Measurements from ENCODE around the gene AASDH. TPM values are rescaled to one million over a fixed set of nuclear protein-coding genes. Genes with fewer than 3 reads are reported as not detected.

The AASDH gene
- polyA plus RNA-seq, 2 of the 4 experiments (the other 2 are of a cell fraction) = 4.8 to 12.2 TPM

DNA sequence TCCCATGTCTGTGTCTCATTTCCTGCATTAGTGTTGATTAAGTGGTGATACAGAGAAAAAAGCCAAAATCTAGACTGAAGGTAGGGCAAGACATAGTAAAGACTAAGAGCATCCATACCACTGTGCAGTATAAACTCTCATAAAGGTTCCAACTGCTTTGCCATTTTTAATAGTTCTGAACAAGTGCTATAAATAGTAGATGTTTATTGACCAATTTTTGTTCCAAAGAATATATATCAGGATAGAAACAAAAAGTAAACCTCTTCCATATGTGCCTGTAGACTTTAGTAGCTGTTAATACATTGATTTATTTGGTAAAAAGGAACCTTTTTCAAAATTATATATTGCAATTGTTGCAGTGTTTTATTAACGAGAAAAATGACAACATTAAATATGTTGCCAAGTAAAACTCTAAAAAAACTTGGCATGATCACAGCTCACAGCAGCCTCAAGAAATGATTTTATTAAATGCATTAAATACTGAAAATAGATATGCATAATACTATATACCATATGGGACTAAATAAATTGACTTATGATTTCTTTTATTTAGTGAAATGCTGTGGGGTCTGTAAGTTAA is 22.3 kb upstream of the AASDH start (continued):
- TF ChIP-seq FOSB (CRISPR knock-in tag; IDR thresholded peaks at IDR 0.05) (no peak), RAD21 (conservative IDR thresholded peaks at IDR 0.05 in 1 of 2, IDR thresholded peaks at IDR 0.05 in 1 of 2) (no peak), JUN (IDR thresholded peaks at IDR 0.05) (no peak), HOXB5 (CRISPR knock-in tag; IDR thresholded peaks at IDR 0.05) (no peak)

- Histone ChIP-seq H3K4me2 (no peak overlapping the region), H3K4me3 (no peak overlapping the region), H3K27ac (no peak overlapping the region), H3K4me1 (peaks cover 28% of the 10 kb centered on the region), H3K9me3 (no peaks in the 10 kb centered on the region)
- CTCF ChIA-PET = interaction anchor here (0.6 kb wide), 1 partner anchor 17 kb away, joined by 3 read pairs; no protein-coding TSS in a partner anchor
- FAIRE-seq (no peak), ATAC-seq (no peak), DNase-seq (ENCODE audit: low read depth in 1 of 2, low spot score in 1 of 2) (no peak)
- POLR2A ChIA-PET = interaction anchor here (0.6 kb wide), 1 partner anchor 29 kb away, joined by 4 read pairs; no protein-coding TSS in a partner anchor
- 97% methylated on average over 2 of the region's 2 CpGs for WGBS (ENCODE audit: missing lambda C conversion rate)
- TF ChIP-seq KDM1A (IDR thresholded peaks at IDR 0.05; ENCODE audit: low read depth) = no peak
- TF ChIP-seq FOXS1 (CRISPR knock-in tag; IDR thresholded peaks at IDR 0.05) = no peak
- TF ChIP-seq SMC3 (IDR thresholded peaks at IDR 0.05) = no peak
- TF ChIP-seq HEYL (CRISPR knock-in tag; IDR thresholded peaks at IDR 0.05) = no peak
- no peak for TF ChIP-seq ELK1 (IDR thresholded peaks at IDR 0.05; ENCODE audit: low read depth, low read length)
- no peak for TF ChIP-seq PHF8 (IDR thresholded peaks at IDR 0.05; ENCODE audit: borderline replicate concordance, low read depth)
- TF ChIP-seq RFX5 (IDR thresholded peaks at IDR 0.05) = no peak
- no peak for TF ChIP-seq HDAC2 (IDR thresholded peaks at IDR 0.05)
- TF ChIP-seq CTCF (IDR thresholded peaks at IDR 0.05) = no peak
- TF ChIP-seq HOXB5 (CRISPR knock-in tag; IDR thresholded peaks at IDR 0.05) = no peak
- no peak for TF ChIP-seq NR3C1 (IDR thresholded peaks at IDR 0.05)
- TF ChIP-seq ZFP36 (IDR thresholded peaks at IDR 0.05; ENCODE audit: borderline replicate concordance, partially characterized antibody) = no peak
- TF ChIP-seq MAFK (IDR thresholded peaks at IDR 0.05; ENCODE audit: partially characterized antibody) = no peak
- TF ChIP-seq JUNB (IDR thresholded peaks at IDR 0.05) = no peak
- TF ChIP-seq HOXA7 (CRISPR knock-in tag; IDR thresholded peaks at IDR 0.05) = no peak
- no peak for TF ChIP-seq CBX8 (IDR thresholded peaks at IDR 0.05)
These were observed 21.7 kb upstream of the AASDH start for GRCh38 chr4:56408978-56409377.

GRCh38 chr4:56406151-56406550 is 18.9 kb upstream of the AASDH start:
- TF ChIP-seq HOXB13 (CRISPR knock-in tag; IDR thresholded peaks at IDR 0.05; ENCODE audit: low read depth) = no peak
- no peak for TF ChIP-seq PHF8 (IDR thresholded peaks at IDR 0.05; ENCODE audit: borderline replicate concordance, low read depth)
- TF ChIP-seq ATOH8 (CRISPR knock-in tag; IDR thresholded peaks at IDR 0.05; ENCODE audit: low read depth) = no peak
- no peak for TF ChIP-seq CHD2 (IDR thresholded peaks at IDR 0.05; ENCODE audit: low read length, partially characterized antibody)
- TF ChIP-seq RAD21 (conservative IDR thresholded peaks at IDR 0.05 in 1 of 2, IDR thresholded peaks at IDR 0.05 in 1 of 2) = no peak
- TF ChIP-seq TFCP2L1 (CRISPR knock-in tag; IDR thresholded peaks at IDR 0.05) = no peak
- no peak for TF ChIP-seq ZNF302 (CRISPR knock-in tag; IDR thresholded peaks at IDR 0.05)
- no peak for TF ChIP-seq POLR2AphosphoS2 (conservative IDR thresholded peaks at IDR 0.05; ENCODE audit: low read length)
- ATAC-seq = no peak
- no peak for DNase-seq (ENCODE audit: low read depth in 1 of 2, low spot score in 1 of 2)
- ChIA-PET CTCF (interaction anchor here (0.8 kb wide), 1 partner anchor 29 kb away, joined by 3 read pairs; no protein-coding TSS in a partner anchor), POLR2A (no interaction called here)
- H3K27ac ChIP-seq = no peak overlapping the region
- no peak overlapping the region for H3K4me2 ChIP-seq
- WGBS (ENCODE audit: missing lambda C conversion rate) = 86% methylated on average over 4 of the region's 4 CpGs
- no peak overlapping the region for H3K4me3 ChIP-seq
- peaks cover 17% of the 10 kb centered on the region for H3K4me1 ChIP-seq
- FAIRE-seq = no peak
- no peaks in the 10 kb centered on the region for H3K9me3 ChIP-seq
